Left ventricle myocardium superior (tissue), 1 donor: ENCODE data around the gene NAA40. TPM values are rescaled to one million over a fixed set of nuclear protein-coding genes. Genes with fewer than 3 reads are reported as not detected.
A peak's percentile ranks its signal among the peaks of the same experiment; 100 is the strongest.

ENCODE experiments used
- ATAC-seq: fragments of 200-7000 bp; cut with Tn5 transposase; one replicate; pipeline ENCODE4 v1.9.1; 2020; ENCODE audit warnings: mild to moderate bottlenecking, moderate library complexity
- DNase-seq: peaks from one replicate; pipeline ENCODE4 v3.0.0-alpha.2; 2020
- intact Hi-C: fragments of 100-400 bp; cut with micrococcal nuclease; formaldehyde crosslinking; loops from one replicate; pipeline ENCODE4 v1.11.0; 2022
- total RNA-seq: library from RNA; stranded (reverse); fragmentation: NEBNext Ultra II Directional; extraction: Animal tissue kit (Norgen Biotek cat#: 25700); gene quantifications from one replicate; pipeline ENCODE4 v1.2.1, GENCODE V29; 2021
- donor health status: DM: no; HTN: yes; CAD: no; lungs with severe emphysema.

NAA40 gene
- total RNA-seq, 1 donor from 2014 or later = 26.5 TPM

- no peak for ATAC-seq
- peak; percentile 58 for DNase-seq
- intact Hi-C loops = loop anchor here (5.0 kb wide), 1 partner anchor 151 kb away; no protein-coding TSS in a partner anchor
Observed at GRCh38 chr11:64001484-64002420, 63.0 kb downstream of the NAA40 start.

GRCh38 chr11:64003807-64004589 lies 65.2 kb downstream of the NAA40 start:
- ATAC-seq = no peak
- intact Hi-C loops = loop anchor here (5.0 kb wide), 1 partner anchor 148 kb away; no protein-coding TSS in a partner anchor
- DNase-seq = no peak

- no peak for ATAC-seq
- intact Hi-C loops = loop anchor here (5.0 kb wide), 1 partner anchor 148 kb away; no protein-coding TSS in a partner anchor
Observed at GRCh38 chr11:64004590-64004984, 65.8 kb downstream of the NAA40 start.

GRCh38 chr11:64005691-64006090 lies 66.9 kb downstream of the NAA40 start:
- intact Hi-C loops = no loop called here
- ATAC-seq (no peak), DNase-seq (no peak)

More at GRCh38 chr11:64004590-64004984, 65.8 kb downstream of the NAA40 start:
- DNase-seq = no peak

GRCh38 chr11:64006398-64006797 lies 67.6 kb downstream of the NAA40 start:
- DNase-seq (no peak), ATAC-seq (no peak)
- intact Hi-C loops = no loop called here

Other genes starting within 250 kb of the NAA40 start
- 16.4 TPM for gene ZFTA, start 170.2 kb upstream of the NAA40 start, total RNA-seq
- gene SPINDOC, start 125.5 kb upstream of the NAA40 start, total RNA-seq = 13.1 TPM
- gene MARK2, start 99.9 kb upstream of the NAA40 start, total RNA-seq = 49.4 TPM
- 14.5 TPM for gene RCOR2, start 21.8 kb upstream of the NAA40 start, total RNA-seq
- 1,107 TPM for gene COX8A, start 35.6 kb downstream of the NAA40 start, total RNA-seq
- 54.4 TPM for gene OTUB1, start 47.4 kb downstream of the NAA40 start, total RNA-seq
- 0.45 TPM for gene FLRT1, start 96.9 kb downstream of the NAA40 start, total RNA-seq
- 139 TPM for gene MACROD1, start 227.1 kb downstream of the NAA40 start, total RNA-seq
- gene STIP1, start 247.2 kb downstream of the NAA40 start, total RNA-seq = 127 TPM